Renal cortex interstitium (tissue), 11 donors: ENCODE results near the gene CEP170. TPM values are rescaled to one million over a fixed set of nuclear protein-coding genes. Genes with fewer than 3 reads are reported as not detected.
"Not testable (repeated sequence)": the region's sequence is repeated elsewhere in the genome, so short reads cannot be mapped to it uniquely, and the experiment has no call there.

Experiments
- DNase-seq, 11 donors: peaks; one replicate each; pipeline ENCODE4 v3.0.0-alpha.2; 2013; ENCODE audit warnings: low read depth in 9 of 11, low spot score in 4 of 11; ENCODE audit errors: extremely low read depth in 1 of 11
- polyA plus RNA-seq, 3 donors: library from polyadenylated mRNA; unstranded; fragments of 120-200 nt; gene quantifications; one replicate each; pipeline ENCODE4 v1.2.1, GENCODE V29; 2013; ENCODE audit not compliant: insufficient read length in 3 of 3

Gene CEP170
- polyA plus RNA-seq, 3 donors = 57.4 to 65.0 (median 58.0) TPM

- not testable (repeated sequence) for DNase-seq
Measured at GRCh38 chr1:243114769-243115168, 140.3 kb downstream of the CEP170 start.

GRCh38 chr1:243114059-243114713, 140.9 kb downstream of the CEP170 start:
- DNase-seq = not testable (repeated sequence)

DNA sequence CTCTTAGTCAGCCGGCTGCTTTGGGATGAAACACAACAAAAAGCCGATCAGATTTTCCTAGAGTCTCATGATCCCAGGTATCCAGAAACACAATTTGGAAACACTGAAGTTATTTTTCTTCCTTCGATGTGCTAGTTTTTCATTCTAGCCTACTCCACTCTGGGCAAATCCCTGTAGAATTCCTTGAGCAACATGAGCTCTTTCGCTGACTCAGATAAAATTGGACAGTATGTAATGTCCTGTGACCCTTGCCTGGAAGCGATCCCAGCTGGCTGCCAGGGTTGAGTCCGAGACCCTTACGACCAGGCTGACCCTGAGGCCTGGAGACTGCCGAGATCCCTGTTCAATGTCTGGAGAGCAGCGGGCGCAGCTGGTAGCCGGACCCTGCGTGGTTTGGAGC, 147.9 kb downstream of the CEP170 start:
- not testable (repeated sequence) for DNase-seq

DNA sequence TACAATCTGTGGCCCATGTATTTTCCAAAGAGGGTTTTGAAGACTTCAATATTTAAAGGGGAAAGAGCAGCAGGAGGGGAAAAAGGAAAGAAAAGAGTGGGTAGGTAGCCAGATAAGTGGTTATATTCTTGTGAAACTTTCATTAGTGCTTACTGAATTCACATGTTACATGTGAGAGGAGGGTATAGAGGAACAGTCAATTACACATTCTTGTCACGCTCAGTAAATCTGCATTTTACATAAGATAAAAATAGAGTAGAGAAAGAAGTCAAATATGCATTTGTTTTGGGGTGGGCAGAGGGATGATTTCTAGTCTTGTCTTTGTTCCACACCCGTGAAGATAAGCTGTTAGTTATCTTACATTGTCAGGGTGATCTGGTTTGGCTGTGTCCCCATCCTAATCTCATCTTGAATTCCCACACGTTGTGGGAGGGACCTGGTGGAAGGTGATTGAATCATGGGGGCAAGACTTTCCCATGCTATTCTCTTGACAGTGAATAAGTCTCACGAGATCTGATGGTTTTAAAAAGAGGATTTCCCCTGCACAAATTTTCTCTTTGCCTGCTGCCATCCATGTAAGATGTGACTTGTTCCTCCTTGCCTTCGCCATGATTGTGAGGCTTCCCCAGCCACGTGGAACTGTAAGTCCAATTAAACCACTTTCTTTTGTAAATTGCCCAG, 149.3 kb downstream of the CEP170 start:
- not testable (repeated sequence) for DNase-seq

DNA sequence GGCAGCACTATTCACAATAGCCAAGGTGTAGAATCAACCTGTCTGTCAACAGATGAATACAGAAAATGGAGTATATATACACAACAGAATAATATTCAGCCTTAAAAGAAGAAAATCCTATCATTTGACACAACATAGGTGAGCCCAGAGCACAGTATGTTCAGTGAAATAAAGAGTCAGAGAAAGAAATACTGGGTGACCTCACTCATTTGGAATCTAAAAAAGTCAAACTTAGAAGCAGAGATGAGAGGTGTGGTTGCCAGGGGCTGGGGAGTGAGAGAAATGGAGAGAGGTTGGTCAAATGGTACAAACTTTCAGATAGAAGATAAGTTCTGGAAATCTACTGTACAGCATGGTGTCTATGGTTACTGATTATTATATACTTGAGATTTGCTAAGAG, 150.0 kb downstream of the CEP170 start:
- not testable (repeated sequence) for DNase-seq

DNA sequence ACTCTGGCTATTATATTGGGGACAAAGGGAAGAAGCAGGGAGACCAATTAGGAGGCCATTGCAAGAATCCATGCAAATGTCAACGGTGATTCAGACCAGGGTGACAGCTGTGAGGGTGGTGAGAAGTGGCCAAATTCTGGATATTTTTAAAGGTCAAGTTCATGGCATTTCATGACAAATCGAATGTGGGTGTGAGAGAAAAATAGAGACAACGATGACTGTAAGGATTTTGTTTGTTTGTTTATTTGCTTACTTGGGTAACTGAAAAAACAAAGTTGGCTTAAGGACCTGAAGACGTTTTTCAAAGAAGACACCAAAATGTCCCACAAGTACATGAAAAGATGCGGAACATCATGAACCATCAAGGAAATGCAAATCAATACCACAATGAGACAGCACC, 150.6 kb downstream of the CEP170 start:
- not testable (repeated sequence) for DNase-seq

GRCh38 chr1:243101551-243102050, 153.5 kb downstream of the CEP170 start:
- DNase-seq = peak in 6 of 11 donors; percentile 16 to 71 (median 24)

GRCh38 chr1:243087368-243087767, 167.7 kb downstream of the CEP170 start:
- not testable (repeated sequence) for DNase-seq

Other genes with a start within 250 kb of the CEP170 start
- 10 to 100 TPM; 40.6 to 52.4 (median 48.9) TPM for gene SDCCAG8, start 760 bp upstream of the CEP170 start, polyA plus RNA-seq